GM19324 (cell line): Measurements from ENCODE around the gene TSPYL1.
"Not testable (repeated sequence)": the region's sequence is repeated elsewhere in the genome, so short reads cannot be mapped to it uniquely, and the experiment has no call there.

Experiments
- ATAC-seq: cut with Tn5 transposase; IDR thresholded peaks from one replicate; pipeline ENCODE4 v1.9.1; 2021; ENCODE audit warnings: mild to moderate bottlenecking, moderate library complexity; ENCODE audit not compliant: unreplicated experiment, low FRiP score

The TSPYL1 gene

GRCh38 chr6:116279232-116280160 lies at the start of gene TSPYL1:
TSPYL1 (minus strand) TSS chr6:116279930; CDS start chr6:116279830, 100 bp downstream.
- ATAC-seq = peak; percentile 96

GRCh38 chr6:116329156-116329555 lies 49.4 kb upstream of the TSPYL1 start:
- ATAC-seq = no peak

- no peak for ATAC-seq
These were observed 48.8 kb upstream of the TSPYL1 start for GRCh38 chr6:116328528-116328903.

GRCh38 chr6:116327803-116328527 lies 48.2 kb upstream of the TSPYL1 start:
- ATAC-seq = no peak

- no peak for ATAC-seq
These were observed 47.3 kb upstream of the TSPYL1 start for GRCh38 chr6:116326996-116327395.

GRCh38 chr6:116326181-116326671 lies 46.5 kb upstream of the TSPYL1 start:
- ATAC-seq = no peak

GRCh38 chr6:116325634-116326132 lies 46.0 kb upstream of the TSPYL1 start:
- not testable (repeated sequence) for ATAC-seq

- no peak for ATAC-seq
These were observed 44.1 kb upstream of the TSPYL1 start for GRCh38 chr6:116323863-116324262.

GRCh38 chr6:116321933-116322332 lies 42.2 kb upstream of the TSPYL1 start:
- ATAC-seq = not testable (repeated sequence)

GRCh38 chr6:116316772-116317467 lies 37.2 kb upstream of the TSPYL1 start:
- ATAC-seq = no peak

- ATAC-seq = peak; percentile 48
These were observed 35.1 kb upstream of the TSPYL1 start for GRCh38 chr6:116314878-116315277.

- ATAC-seq = no peak
These were observed 34.5 kb upstream of the TSPYL1 start for GRCh38 chr6:116314218-116314617.

GRCh38 chr6:116313101-116313776 lies 33.5 kb upstream of the TSPYL1 start:
- no peak for ATAC-seq

- no peak for ATAC-seq
These were observed 29.9 kb upstream of the TSPYL1 start for GRCh38 chr6:116309657-116310056.

GRCh38 chr6:116309001-116309400 lies 29.3 kb upstream of the TSPYL1 start:
- ATAC-seq = no peak

- ATAC-seq = no peak
These were observed 27.9 kb upstream of the TSPYL1 start for GRCh38 chr6:116307633-116308032.

- no peak for ATAC-seq
These were observed 27.3 kb upstream of the TSPYL1 start for GRCh38 chr6:116307001-116307400.

- no peak for ATAC-seq
These were observed 24.9 kb upstream of the TSPYL1 start for GRCh38 chr6:116304538-116305097.

- ATAC-seq = no peak
These were observed 21.4 kb upstream of the TSPYL1 start for GRCh38 chr6:116301104-116301503.

- ATAC-seq = no peak
These were observed 20.8 kb upstream of the TSPYL1 start for GRCh38 chr6:116300566-116300965.
